GM20000 (cell line): ENCODE data around the gene KLHL34.

ENCODE experiments used
- DNase-seq: peaks from one replicate; pipeline ENCODE4 v3.0.0; 2012; ENCODE audit warnings: low spot score
- CTCF ChIP-seq: IDR thresholded peaks from 2 replicates; pipeline ENCODE4 v1.5.1; 2012; ENCODE audit warnings: mild to moderate bottlenecking, control low read depth; ENCODE audit errors: extremely low read depth, missing control alignments

Gene KLHL34

GRCh38 chrX:21655901-21656586, 2.1 kb downstream of the KLHL34 start:
- DNase-seq: peak; percentile 7
- no peak for TF ChIP-seq CTCF

- DNase-seq: no peak
- no peak for TF ChIP-seq CTCF
These were observed 12.2 kb downstream of the KLHL34 start for GRCh38 chrX:21645886-21646285.

- DNase-seq: no peak
- no peak for TF ChIP-seq CTCF
These were observed 12.7 kb downstream of the KLHL34 start for GRCh38 chrX:21645431-21645830.

GRCh38 chrX:21639775-21640174, 18.4 kb downstream of the KLHL34 start:
- no peak for DNase-seq
- TF ChIP-seq CTCF: no peak

- no peak for DNase-seq
- TF ChIP-seq CTCF: no peak
These were observed 19.8 kb downstream of the KLHL34 start for GRCh38 chrX:21638311-21638710.

GRCh38 chrX:21632027-21632426, 26.1 kb downstream of the KLHL34 start:
- TF ChIP-seq CTCF: no peak
- DNase-seq: no peak

- no peak for DNase-seq
- no peak for TF ChIP-seq CTCF
These were observed 34.2 kb downstream of the KLHL34 start for GRCh38 chrX:21623778-21624501.
